GM12878 (cell line): ENCODE data around the gene CRYBA2. TPM values are rescaled to one million over a fixed set of nuclear protein-coding genes. Genes with fewer than 3 reads are reported as not detected.

Source experiments
- ATAC-seq: fragments of 200-7000 bp; cut with Tn5 transposase; 3 replicates; pipeline ENCODE4 v1.9.1; 2020; ENCODE audit warnings: mild to moderate bottlenecking, moderate library complexity
- BruUV-seq: library from RNA; stranded (reverse); fragments of 400-500 nt; replicated peaks from 2 replicates; lab custom pipeline; 2021; lab: Mats Ljungman, UMichigan
- CTCF ChIA-PET: fragments of 300-600 bp; sonication (Branson Sonifier 250); formaldehyde crosslinking; extraction: SDS; loops from one replicate; lab custom pipeline; 2021; ENCODE audit warnings: inconsistent platforms; lab: Yijun Ruan, JAX
- POLR2A ChIA-PET: fragments of 350-600 bp; formaldehyde crosslinking; extraction: SDS; loops from one replicate; lab custom pipeline; 2021; ENCODE audit warnings: inconsistent platforms; lab: Charles Lee
- RAD21 ChIA-PET: fragments of 300-600 bp; sonication (Branson Sonifier 250); formaldehyde crosslinking; loops from one replicate; lab custom pipeline; 2023; ENCODE audit warnings: antibody characterized with exemption; ENCODE audit not compliant: unreplicated experiment; lab: Charles Lee
- SMC1A ChIA-PET: fragments of 300-600 bp; sonication (Branson Sonifier 250); formaldehyde crosslinking; loops from one replicate; lab custom pipeline; 2023; ENCODE audit not compliant: unreplicated experiment, uncharacterized antibody; lab: Charles Lee
- DNase-seq: peaks from one replicate; pipeline ENCODE4 v3.0.0-alpha.2; 2011; ENCODE audit warnings: low read depth, low spot score
- FAIRE-seq: peaks from 3 replicates; lab custom pipeline; 2011; peaks lifted over from hg19 to GRCh38; lab: Jason Lieb, UNC
- H2AFZ ChIP-seq: 2 replicates; pipeline ENCODE4 v1.6.0; 2011; ENCODE audit warnings: low read depth, low read length, control low read depth; ENCODE audit not compliant: control insufficient read depth
- H3K27ac ChIP-seq: 2 replicates; pipeline ENCODE4 v1.5.1; 2011; ENCODE audit warnings: control low read depth; ENCODE audit not compliant: control insufficient read depth, insufficient read depth
- H3K27me3 ChIP-seq, 2 experiments: replicated peaks in 1 of 2; 2 replicates each; pipeline versions ENCODE4 v1.6.0 to v1.6.1; 2011; ENCODE audit warnings: low read length in 1 of 2; ENCODE audit not compliant: control insufficient read depth in 2 of 2, insufficient read depth in 2 of 2
- H3K36me3 ChIP-seq, 2 experiments: 2 replicates each; pipeline ENCODE4 v1.5.1; 2011; ENCODE audit warnings: low read length in 1 of 2; ENCODE audit not compliant: control insufficient read depth in 2 of 2, insufficient read depth in 2 of 2
- H3K4me1 ChIP-seq: 2 replicates; pipeline ENCODE4 v1.6.1; 2011; ENCODE audit warnings: mild to moderate bottlenecking, low read length, moderate library complexity, mixed read lengths; ENCODE audit not compliant: control insufficient read depth, insufficient read depth
- H3K4me2 ChIP-seq: 2 replicates; pipeline ENCODE4 v1.6.0; 2011; ENCODE audit warnings: control low read depth; ENCODE audit not compliant: control insufficient read depth, insufficient read depth
- H3K4me3 ChIP-seq: fragments of 200-600 bp; sonication (generic); 2 replicates; pipeline ENCODE4 v1.5.1; 2016
- H3K79me2 ChIP-seq: 2 replicates; pipeline ENCODE4 v1.6.0; 2011; ENCODE audit warnings: low read length; ENCODE audit not compliant: control insufficient read depth, insufficient read depth
- H3K9ac ChIP-seq: 2 replicates; pipeline ENCODE4 v1.8.0; 2011; ENCODE audit warnings: low read length, control low read depth, mixed read lengths; ENCODE audit not compliant: control insufficient read depth, insufficient read depth
- H3K9me3 ChIP-seq: replicated peaks from 3 replicates; pipeline ENCODE4 v1.5.1; 2011; ENCODE audit warnings: mild to moderate bottlenecking, low read length; ENCODE audit not compliant: control insufficient read depth, insufficient read depth
- H4K20me1 ChIP-seq: 2 replicates; pipeline ENCODE4 v1.6.0; 2011; ENCODE audit not compliant: control insufficient read depth, insufficient read depth
- BCL11A ChIP-seq: IDR thresholded peaks from 2 replicates; pipeline ENCODE4 v1.6.1; 2011; ENCODE audit warnings: low read depth, low read length
- BHLHE40 ChIP-seq, 2 experiments: fragments of 450-650 bp in 1 of 2; IDR thresholded peaks; 2 replicates each; pipeline ENCODE4 v1.6.1; 2011 to 2017; ENCODE audit warnings: low read depth in 2 of 2, borderline replicate concordance in 1 of 2, improper control_type of control experiment in 1 of 2, low read length in 1 of 2, mild to moderate bottlenecking in 1 of 2
- CREB1 ChIP-seq: IDR thresholded peaks from 2 replicates; pipeline ENCODE4 v1.6.1; 2012; ENCODE audit warnings: low read depth, mild to moderate bottlenecking, inconsistent platforms
- CREM ChIP-seq: IDR thresholded peaks from 2 replicates; pipeline ENCODE4 v1.6.1; 2014; ENCODE audit warnings: antibody characterized with exemption, low read depth
- DPF2 ChIP-seq: fragments of 450-650 bp; IDR thresholded peaks from 2 replicates; pipeline ENCODE4 v1.6.1; 2017; ENCODE audit warnings: mild to moderate bottlenecking
- MYC ChIP-seq: IDR thresholded peaks from 2 replicates; pipeline ENCODE4 v1.6.1; 2011; ENCODE audit warnings: mild to moderate bottlenecking, low read length, moderate library complexity, inconsistent platforms; ENCODE audit not compliant: insufficient read depth, insufficient replicate concordance, insufficient read length, severe bottlenecking
- SIX5 ChIP-seq: IDR thresholded peaks from 2 replicates; pipeline ENCODE4 v1.6.1; 2011; ENCODE audit warnings: mild to moderate bottlenecking, low read depth, low read length, moderate library complexity; ENCODE audit not compliant: severe bottlenecking
- STAT1 ChIP-seq: fragments of 450-650 bp; conservative IDR thresholded peaks from 2 replicates; pipeline ENCODE4 v1.6.1; 2014; ENCODE audit warnings: antibody characterized with exemption, mild to moderate bottlenecking
- TCF3 ChIP-seq: IDR thresholded peaks from 2 replicates; pipeline ENCODE4 v1.6.1; 2012; ENCODE audit warnings: low read depth, mild to moderate bottlenecking, low read length, borderline replicate concordance; ENCODE audit not compliant: insufficient read depth
- WRNIP1 ChIP-seq: IDR thresholded peaks from 2 replicates; pipeline ENCODE4 v1.6.1; 2011; ENCODE audit warnings: low read depth, low read length, improper control_type of control experiment, borderline replicate concordance
- WGBS: methylation state at CpG from one replicate; pipeline ENCODE4 v1.1.6; 2016; ENCODE audit warnings: low lambda C conversion rate; ENCODE audit not compliant: insufficient replicate concordance, insufficient coverage; ENCODE audit errors: missing lambda C conversion rate; 5-methylcytosine and 5-hydroxymethylcytosine counted together
- in situ Hi-C: fragments of 300-500 bp; cut with MboI; formaldehyde crosslinking; loops from 9 replicates; pipeline ENCODE4 v1.14.3; 2018; ENCODE audit warnings: mixed read lengths
- intact Hi-C: fragments of 100-400 bp; cut with micrococcal nuclease; formaldehyde crosslinking; loops from one replicate; pipeline ENCODE4 v1.14.2; 2022; ENCODE audit not compliant: unreplicated experiment
- polyA plus RNA-seq, 11 experiments: library from polyadenylated mRNA; depleted of rRNA in 4 of 11; unstranded in 6 of 11; stranded (reverse) in 5 of 11; fragments of >200 nt; fragmentation: Nextera tagmentation in 4 of 11; fragmentation: Illumina TruSeq in 1 of 11; extraction: Ambion mirVana in 4 of 11; extraction: Trizol in 1 of 11; gene quantifications; 1 replicate in 1 of 11; 2 replicates in 10 of 11; pipeline versions ENCODE4 v1.2.1 to v1.2.3, GENCODE V29; 2011 to 2016; ENCODE audit warnings: inconsistent platforms in 2 of 11, missing spikeins in 2 of 11, low read depth in 1 of 11
- total RNA-seq, 4 experiments: library from RNA; depleted of rRNA in 3 of 4; stranded (reverse); fragments of >200 nt in 3 of 4; fragmentation: Illumina TruSeq in 1 of 4; extraction: Trizol in 1 of 4; gene quantifications; 2 replicates each; pipeline versions ENCODE4 v1.2.1 to v1.2.3, GENCODE V29; 2013 to 2021
- TF ChIP-seq, protein P1 (sequence below): fragments of 450-650 bp; IDR thresholded peaks from 2 replicates; pipeline ENCODE4 v1.6.1; 2017; ENCODE audit warnings: mild to moderate bottlenecking, low read depth, inconsistent platforms; ENCODE audit not compliant: poor library complexity, severe bottlenecking

The CRYBA2 gene
- total and polyA plus RNA-seq, 10 of the 15 experiments (the other 5 are each of a cell fraction or from before 2014, with no cell fraction given), result not detected

DNA sequence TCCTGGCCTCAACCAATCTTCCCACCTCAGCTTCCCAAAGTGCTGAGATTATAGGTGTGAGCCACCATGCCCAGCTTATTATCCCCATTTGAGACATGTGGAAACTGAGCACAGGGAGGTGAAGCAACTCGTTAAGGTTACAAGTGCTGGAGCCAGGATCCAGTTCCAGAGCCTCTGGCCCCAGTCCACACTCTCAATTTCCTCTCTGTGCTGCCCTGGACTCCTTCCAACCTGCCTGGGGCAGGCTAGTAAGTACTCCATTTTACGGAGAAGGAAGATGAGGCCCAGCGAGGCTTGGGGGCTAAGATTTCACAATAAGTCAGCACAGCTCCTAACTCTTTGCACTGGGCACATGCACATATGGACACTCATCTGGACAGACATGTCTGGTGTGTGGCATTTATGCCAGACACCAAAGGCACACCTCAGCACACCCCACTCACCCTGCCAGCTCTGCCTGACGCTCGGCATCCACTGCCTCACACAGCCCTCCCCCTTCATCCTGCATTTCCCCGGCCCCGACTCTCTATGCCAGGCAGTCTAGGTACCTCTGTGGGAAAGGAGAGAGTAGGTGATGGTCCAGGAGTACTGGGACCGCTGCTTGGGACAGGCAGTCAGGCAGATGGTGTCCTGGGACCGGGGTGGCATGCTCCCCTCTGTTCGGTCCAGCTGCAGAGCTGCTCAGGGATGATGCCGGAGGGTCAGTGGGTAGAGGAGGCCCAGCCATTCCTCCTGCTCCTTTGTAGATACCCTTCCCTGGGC is 27.6 kb upstream of the CRYBA2 start:
- RAD21 ChIA-PET, result no interaction called here

DNA sequence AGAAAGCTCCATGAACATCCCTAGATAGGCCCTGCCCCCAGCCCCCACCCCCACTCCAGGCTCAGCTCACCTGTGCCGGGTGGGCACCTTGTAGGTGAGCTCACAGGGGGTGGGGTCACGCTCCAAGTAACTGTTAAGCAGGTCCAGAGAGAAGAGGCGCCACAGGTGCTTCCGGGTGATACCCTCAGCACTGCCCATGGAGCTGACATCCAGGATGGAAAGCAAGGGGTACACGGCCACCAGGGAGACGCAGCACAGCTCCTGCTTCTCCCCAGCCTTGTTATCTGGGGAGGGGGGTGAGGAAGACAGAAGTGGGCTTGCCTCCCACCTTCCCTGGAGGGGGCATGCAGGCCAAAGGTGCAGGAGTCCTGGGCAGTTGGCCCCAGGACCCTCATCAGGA is 26.2 kb upstream of the CRYBA2 start:
- BruUV-seq, result no TSS peak
- Histone ChIP-seq H3K79me2 (no peaks in the 10 kb centered on the region), H3K4me2 (no peak overlapping the region), H3K4me1 (no peaks in the 10 kb centered on the region), H3K27ac (no peak overlapping the region), H3K4me3 (no peak overlapping the region), H4K20me1 (no peaks in the 10 kb centered on the region), H3K9ac (no peak overlapping the region), H3K9me3 (no peaks in the 10 kb centered on the region), H3K27me3 (peaks cover 2 to 3% of the 10 kb centered on the region in 2 experiments; a peak in 2 of 4 replicates), H3K36me3 (no peaks in the 10 kb centered on the region), H2AFZ (no peak overlapping the region)
- RAD21 ChIA-PET, result interaction anchor here (0.6 kb wide), 1 partner anchor 10 kb away, joined by 4 read pairs; no protein-coding TSS in a partner anchor
- POLR2A ChIA-PET, result no interaction called here
- FAIRE-seq (no peak), DNase-seq (no peak), ATAC-seq (no peak)
- intact Hi-C loops (no loop called here), in situ Hi-C loops (no loop called here)
- TF ChIP-seq, protein P1, sequence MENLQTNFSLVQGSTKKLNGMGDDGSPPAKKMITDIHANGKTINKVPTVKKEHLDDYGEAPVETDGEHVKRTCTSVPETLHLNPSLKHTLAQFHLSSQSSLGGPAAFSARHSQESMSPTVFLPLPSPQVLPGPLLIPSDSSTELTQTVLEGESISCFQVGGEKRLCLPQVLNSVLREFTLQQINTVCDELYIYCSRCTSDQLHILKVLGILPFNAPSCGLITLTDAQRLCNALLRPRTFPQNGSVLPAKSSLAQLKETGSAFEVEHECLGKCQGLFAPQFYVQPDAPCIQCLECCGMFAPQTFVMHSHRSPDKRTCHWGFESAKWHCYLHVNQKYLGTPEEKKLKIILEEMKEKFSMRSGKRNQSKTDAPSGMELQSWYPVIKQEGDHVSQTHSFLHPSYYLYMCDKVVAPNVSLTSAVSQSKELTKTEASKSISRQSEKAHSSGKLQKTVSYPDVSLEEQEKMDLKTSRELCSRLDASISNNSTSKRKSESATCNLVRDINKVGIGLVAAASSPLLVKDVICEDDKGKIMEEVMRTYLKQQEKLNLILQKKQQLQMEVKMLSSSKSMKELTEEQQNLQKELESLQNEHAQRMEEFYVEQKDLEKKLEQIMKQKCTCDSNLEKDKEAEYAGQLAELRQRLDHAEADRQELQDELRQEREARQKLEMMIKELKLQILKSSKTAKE, result no peak
- TF ChIP-seq BCL11A (no peak), STAT1 (no peak), CREB1 (no peak), SIX5 (no peak), MYC (no peak), BHLHE40 (IDR thresholded peaks at IDR 0.05; ENCODE audit: borderline replicate concordance in 1 of 2, low read depth in 2 of 2, low read length in 1 of 2) (no peak)
- 17% methylated on average over 6 of the region's 6 CpGs for WGBS
- CTCF ChIA-PET, result interaction anchor here (0.5 to 1.4 kb wide), 4 partner anchors 9 to 135 kb away, joined by 3 to 5 read pairs (median 4); no protein-coding TSS in a partner anchor
- SMC1A ChIA-PET, result no interaction called here

More for the DNA sequence above, 27.6 kb upstream of the CRYBA2 start:
- Histone ChIP-seq H3K9me3 (no peaks in the 10 kb centered on the region), H3K4me1 (no peaks in the 10 kb centered on the region), H3K27ac (no peak overlapping the region), H3K79me2 (no peaks in the 10 kb centered on the region), H3K4me2 (no peak overlapping the region), H3K27me3 (peaks cover 2 to 3% of the 10 kb centered on the region in 2 experiments; a peak in 2 of 4 replicates), H3K9ac (no peak overlapping the region), H4K20me1 (no peaks in the 10 kb centered on the region), H3K4me3 (no peak overlapping the region), H3K36me3 (no peaks in the 10 kb centered on the region), H2AFZ (no peak overlapping the region)
- CTCF ChIA-PET, result interaction anchor here (1.4 kb wide), 1 partner anchor 134 kb away, joined by 4 read pairs; no protein-coding TSS in a partner anchor
- no TSS peak for BruUV-seq
- no peak for TF ChIP-seq TCF3
- no peak for TF ChIP-seq CREM
- no peak for TF ChIP-seq WRNIP1
- TF ChIP-seq DPF2, result no peak
- SMC1A ChIA-PET, result no interaction called here
- WGBS, result 34% methylated on average over 11 of the region's 11 CpGs
- FAIRE-seq, result no peak
- no peak for ATAC-seq
- no peak for DNase-seq
- POLR2A ChIA-PET, result no interaction called here
- intact Hi-C loops, result no loop called here
- in situ Hi-C loops, result no loop called here
